GM19438 (cell line): Measurements from ENCODE around the gene MAP1LC3B2.

ENCODE experiments used
- ATAC-seq: cut with Tn5 transposase; IDR thresholded peaks from one replicate; pipeline ENCODE4 v1.9.1; 2021; ENCODE audit warnings: low read depth; ENCODE audit not compliant: unreplicated experiment

MAP1LC3B2 gene

DNA sequence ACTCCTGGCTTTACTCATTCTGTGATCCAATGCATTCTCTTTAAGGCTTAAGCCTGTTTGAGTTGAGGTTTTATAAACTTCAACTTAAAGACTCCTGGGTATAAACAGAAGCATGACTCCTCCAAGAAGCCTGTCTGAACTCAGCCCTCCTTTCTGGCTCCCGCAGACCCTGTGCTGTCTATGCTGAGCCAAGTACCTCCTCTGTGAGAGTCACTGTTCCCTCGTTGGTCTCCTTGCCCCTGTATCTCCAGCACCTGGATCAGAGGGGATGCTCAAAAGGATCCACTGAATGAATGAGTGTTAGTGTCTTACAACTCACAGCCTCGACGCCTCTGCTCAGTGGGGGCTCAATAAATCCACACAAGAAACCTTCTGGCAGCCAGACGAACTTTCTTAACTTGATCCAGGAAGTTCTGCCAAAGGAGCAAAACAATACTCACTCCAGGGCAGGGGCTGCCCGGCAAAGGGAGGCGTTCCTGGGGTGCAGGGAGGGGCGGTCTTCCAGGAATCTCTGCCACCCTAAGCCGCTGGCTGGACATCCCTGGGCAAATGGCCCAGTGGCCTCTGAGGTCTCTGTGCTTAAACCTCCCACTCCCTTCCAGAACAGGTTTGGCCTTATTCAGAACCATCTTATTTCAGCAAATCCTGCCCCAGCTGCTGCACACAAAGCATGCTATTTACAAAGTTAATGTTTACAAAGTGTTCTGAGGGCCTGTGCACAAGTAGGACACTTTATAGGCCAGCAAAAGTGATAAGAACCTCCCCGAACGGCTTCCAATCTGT is 32.9 kb downstream of the MAP1LC3B2 start:
- ATAC-seq = no peak

- ATAC-seq = no peak
Observed at GRCh38 chr12:116592731-116593130, 33.5 kb downstream of the MAP1LC3B2 start.

GRCh38 chr12:116594325-116595038 is 35.3 kb downstream of the MAP1LC3B2 start:
- ATAC-seq = no peak

DNA sequence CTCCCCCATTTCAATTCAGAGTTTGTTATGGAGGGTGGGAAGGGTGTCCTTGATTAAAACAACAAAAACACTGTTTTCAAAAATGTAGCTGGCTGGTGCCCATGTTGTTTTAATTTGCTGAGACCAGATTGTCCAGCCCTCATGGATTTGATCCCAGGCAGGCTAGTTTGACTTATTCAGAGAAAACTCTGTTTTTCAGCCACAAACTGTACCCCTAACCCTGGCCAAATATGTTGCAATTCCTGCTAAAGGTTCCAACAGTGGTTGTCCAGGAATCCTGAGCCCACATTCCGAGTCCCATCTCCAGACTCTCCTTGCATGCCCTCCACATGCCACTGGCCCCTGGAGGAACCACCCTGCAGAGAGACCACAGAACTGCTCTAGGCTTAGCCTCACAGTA is 36.0 kb downstream of the MAP1LC3B2 start:
- ATAC-seq = no peak

DNA sequence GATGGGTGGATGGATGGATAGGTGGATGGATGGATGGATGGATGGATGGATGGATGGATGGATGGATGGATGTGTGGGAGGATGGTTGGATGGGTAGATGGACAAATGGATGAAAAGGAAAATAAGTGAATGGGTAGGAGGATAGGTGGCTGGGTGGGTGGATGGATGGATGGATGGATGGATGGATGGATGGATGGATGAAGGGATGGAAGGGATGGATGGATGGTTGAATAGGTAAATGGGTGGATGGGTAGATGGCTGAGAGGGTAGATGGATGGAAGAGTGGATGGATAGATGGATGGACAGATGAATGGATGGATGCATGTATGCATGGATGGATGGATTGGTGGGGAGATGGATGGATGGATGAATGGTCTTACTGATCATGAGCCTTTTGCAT is 36.5 kb downstream of the MAP1LC3B2 start:
- no peak for ATAC-seq

GRCh38 chr12:116597886-116598285 is 38.7 kb downstream of the MAP1LC3B2 start:
- no peak for ATAC-seq

GRCh38 chr12:116598311-116599284 is 39.4 kb downstream of the MAP1LC3B2 start:
- no peak for ATAC-seq

DNA sequence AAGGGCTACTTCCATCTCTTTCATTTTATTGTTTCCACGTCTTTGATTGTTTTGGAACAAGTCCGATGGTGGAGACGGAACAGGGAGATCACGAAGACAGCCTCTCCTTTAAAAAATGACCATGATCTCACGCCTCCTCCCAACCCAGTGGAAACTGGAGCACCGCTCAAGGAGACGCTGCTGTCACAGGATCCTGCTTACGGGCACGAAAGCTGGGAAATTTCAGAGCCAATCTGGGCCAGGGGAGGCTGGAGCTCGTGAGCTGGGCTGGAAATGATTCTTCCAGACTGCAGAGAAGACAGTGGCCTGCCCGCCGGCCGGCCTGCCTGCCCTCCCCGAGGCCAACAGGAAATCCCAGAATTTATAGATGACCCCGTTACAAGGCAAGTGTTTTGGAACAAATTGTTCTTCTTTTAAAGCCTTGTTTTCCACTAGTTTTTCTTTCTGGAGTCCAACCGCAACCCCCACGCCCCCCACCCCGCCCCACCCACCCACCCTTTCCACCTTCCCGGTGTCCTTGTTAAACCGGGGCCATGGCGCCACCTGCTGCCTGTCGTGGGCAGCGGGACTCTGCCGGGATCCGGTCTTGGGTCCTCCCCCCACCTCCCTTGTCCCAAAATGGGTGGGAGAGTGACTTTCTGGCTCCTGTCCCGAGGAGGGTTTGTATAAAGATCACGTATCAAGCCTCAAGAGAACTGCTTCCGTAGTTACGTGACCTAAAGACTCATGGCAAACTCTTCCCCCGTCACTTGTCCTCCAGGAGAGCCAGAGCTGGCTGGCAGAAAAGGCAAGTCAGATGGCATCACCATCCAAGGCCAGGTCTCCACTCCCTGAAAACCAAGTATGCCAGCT is 40.3 kb downstream of the MAP1LC3B2 start:
- ATAC-seq = no peak

DNA sequence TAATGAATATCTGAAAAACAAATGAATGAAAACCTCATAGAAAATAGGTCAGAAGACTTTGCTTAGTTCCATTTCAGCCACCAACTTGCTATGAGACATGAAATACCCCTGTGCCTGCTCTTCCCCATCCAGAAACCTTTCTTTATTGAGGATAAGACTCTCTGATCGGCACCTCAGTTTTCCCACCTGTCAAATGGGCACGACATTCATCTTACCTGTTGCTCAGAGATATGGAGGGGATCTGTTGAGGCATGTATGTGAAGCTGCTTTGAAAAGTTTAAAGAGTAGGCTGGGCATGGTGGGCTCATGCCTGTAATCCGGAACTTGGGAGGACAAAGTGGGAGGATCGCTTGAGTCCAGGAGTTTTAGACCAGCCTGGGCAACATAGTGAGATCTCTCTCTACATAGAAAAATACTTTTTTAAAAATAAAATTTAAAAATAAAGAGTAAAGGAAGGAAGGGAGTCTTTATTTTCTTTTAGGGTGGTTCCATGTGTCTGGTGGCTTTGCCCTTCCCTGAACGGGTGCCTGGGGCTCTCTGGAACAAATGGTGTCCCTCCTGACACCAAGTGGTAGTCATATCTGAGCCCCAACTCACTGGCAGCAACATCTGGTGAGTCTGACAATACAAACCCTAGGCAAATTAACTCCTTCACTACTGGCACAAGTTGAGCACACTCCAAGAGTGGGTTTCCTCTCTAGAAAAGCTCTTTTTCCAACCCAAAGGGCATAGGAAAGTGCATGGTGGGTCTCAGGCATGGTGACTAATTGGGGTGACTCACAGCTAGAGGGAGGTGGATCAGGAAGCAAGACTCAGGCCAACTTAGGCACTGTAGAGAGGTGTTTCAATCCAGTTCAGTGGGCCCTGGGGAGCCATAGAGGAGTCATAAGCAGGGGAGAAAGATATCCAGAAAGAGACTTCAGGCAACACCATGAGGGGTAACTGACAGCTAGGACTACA is 42.1 kb downstream of the MAP1LC3B2 start:
- ATAC-seq = no peak

GRCh38 chr12:116601933-116602810 is 43.0 kb downstream of the MAP1LC3B2 start:
- no peak for ATAC-seq

- no peak for ATAC-seq
Observed at GRCh38 chr12:116603546-116604177, 44.5 kb downstream of the MAP1LC3B2 start.

DNA sequence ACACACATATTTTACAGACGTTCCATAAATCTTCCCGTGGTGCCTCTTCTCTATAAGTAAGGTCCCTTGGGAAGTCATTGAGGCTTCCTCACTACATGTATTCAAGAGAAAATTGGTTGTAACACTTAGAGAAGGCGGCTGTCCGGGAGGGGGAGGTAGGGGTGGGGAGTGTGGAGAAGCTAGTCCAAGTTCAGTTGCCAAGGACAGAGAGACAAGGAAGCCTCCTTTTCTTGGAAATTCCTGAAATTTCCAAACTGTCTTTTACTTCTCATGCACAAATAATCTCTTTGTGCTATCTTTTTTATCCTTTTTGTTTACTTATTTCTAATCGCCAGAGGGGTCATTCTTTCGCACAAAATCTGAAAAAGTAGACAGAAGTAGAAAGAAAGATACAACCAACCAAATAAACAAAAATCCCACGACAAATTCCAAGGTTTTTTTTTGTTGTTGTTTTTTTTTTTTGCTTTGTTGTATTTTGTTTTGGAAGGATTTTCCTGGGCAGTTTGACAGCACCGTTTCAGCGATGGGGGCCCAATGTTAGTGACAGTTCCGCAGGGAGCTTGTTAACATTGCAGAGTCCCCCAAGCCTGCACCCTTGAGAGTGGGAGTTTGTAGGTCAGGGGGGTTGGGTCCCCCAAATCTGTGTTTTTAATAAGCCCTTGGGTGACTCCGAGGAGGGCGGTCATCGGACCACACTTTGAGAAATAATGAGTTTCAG is 45.2 kb downstream of the MAP1LC3B2 start:
- no peak for ATAC-seq

GRCh38 chr12:116604951-116605641 is 45.9 kb downstream of the MAP1LC3B2 start:
- ATAC-seq = no peak

- ATAC-seq = no peak
Observed at GRCh38 chr12:116606397-116606796, 47.2 kb downstream of the MAP1LC3B2 start.

DNA sequence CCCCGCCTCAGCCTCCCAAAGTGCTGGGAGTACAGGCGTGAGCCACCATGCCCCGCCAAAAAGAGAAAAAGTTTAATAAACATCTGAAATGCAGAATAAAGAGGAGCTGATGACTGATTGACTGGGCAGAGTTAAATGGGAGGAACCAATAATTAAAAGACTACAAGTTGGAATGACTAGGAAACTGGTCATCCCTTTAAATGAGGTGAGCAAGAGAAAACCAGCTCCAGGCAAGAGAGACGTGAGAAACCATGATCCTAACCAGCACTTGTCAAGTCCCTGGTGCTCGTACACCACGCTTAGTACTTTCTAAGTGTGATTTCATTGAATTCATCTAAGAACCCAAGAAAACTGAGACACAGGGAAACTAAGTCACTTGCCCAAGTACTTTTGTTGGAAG is 47.9 kb downstream of the MAP1LC3B2 start:
- no peak for ATAC-seq
